CD4-positive, CD25-positive, alpha-beta regulatory T cell (primary cell): Measurements from ENCODE around the gene G2E3. TPM values are rescaled to one million over a fixed set of nuclear protein-coding genes. Genes with fewer than 3 reads are reported as not detected.

ENCODE experiments used
- ATAC-seq, 2 donors: fragments of 150-1000 bp; cut with Tn5 transposase; one replicate each; pipeline ENCODE4 v1.10.0; 2021; ENCODE audit warnings: low read depth in 2 of 2, moderate number of reproducible peaks in 2 of 2, moderate library complexity in 1 of 2
- DNase-seq, 3 donors: peaks; one replicate each; pipeline versions ENCODE4 v3.0.0 to v3.0.0-alpha.2; 2012 to 2022; ENCODE audit warnings: mixed read lengths in 1 of 3
- H3K27ac ChIP-seq: one replicate; pipeline ENCODE4 v1.7.0; 2013; ENCODE audit warnings: mild to moderate bottlenecking, low read length; ENCODE audit not compliant: insufficient read depth, poor library complexity, severe bottlenecking
- H3K27me3 ChIP-seq: one replicate; pipeline ENCODE4 v1.7.0; 2013; ENCODE audit warnings: low read length; ENCODE audit not compliant: control insufficient read depth, insufficient read depth
- H3K36me3 ChIP-seq: one replicate; pipeline ENCODE4 v1.7.0; 2013; ENCODE audit warnings: mild to moderate bottlenecking, low read length, moderate library complexity; ENCODE audit not compliant: control insufficient read depth, insufficient read depth
- H3K4me1 ChIP-seq: 2 replicates; pipeline ENCODE4 v1.7.0; 2013; ENCODE audit warnings: mild to moderate bottlenecking, low read length; ENCODE audit not compliant: insufficient read depth, control insufficient read depth, poor library complexity, severe bottlenecking
- H3K4me3 ChIP-seq: one replicate; pipeline ENCODE4 v1.7.0; 2013; ENCODE audit warnings: low read depth, mild to moderate bottlenecking, low read length, moderate library complexity
- H3K9me3 ChIP-seq, 2 experiments: 1 replicate in 1 of 2; 2 replicates in 1 of 2; pipeline ENCODE4 v1.7.0; 2013; ENCODE audit warnings: low read length in 2 of 2, mild to moderate bottlenecking in 1 of 2, moderate library complexity in 1 of 2; ENCODE audit not compliant: control insufficient read depth in 2 of 2
- H3K27ac Mint-ChIP-seq, 3 donors: one replicate each; pipeline ENCODE4 v1.8.0; 2020 to 2022; ENCODE audit warnings: mild to moderate bottlenecking in 3 of 3, mixed read lengths in 3 of 3, moderate library complexity in 2 of 3
- H3K27me3 Mint-ChIP-seq: one replicate; pipeline ENCODE4 v1.8.0; 2022; ENCODE audit warnings: mild to moderate bottlenecking, mixed read lengths
- H3K36me3 Mint-ChIP-seq: one replicate; pipeline ENCODE4 v1.8.0; 2020; ENCODE audit warnings: mixed read lengths
- H3K4me1 Mint-ChIP-seq, 4 donors: one replicate each; pipeline ENCODE4 v1.8.0; 2020 to 2022; ENCODE audit warnings: mixed read lengths in 4 of 4, mild to moderate bottlenecking in 1 of 4
- H3K4me3 Mint-ChIP-seq, 4 donors: one replicate each; pipeline ENCODE4 v1.8.0; 2020 to 2022; ENCODE audit warnings: mild to moderate bottlenecking in 4 of 4, mixed read lengths in 4 of 4, moderate library complexity in 3 of 4
- H3K9me3 Mint-ChIP-seq, 7 donors: one replicate each; pipeline ENCODE4 v1.8.0; 2020 to 2022; ENCODE audit warnings: mixed read lengths in 7 of 7, mild to moderate bottlenecking in 3 of 7, moderate library complexity in 2 of 7
- polyA plus RNA-seq, 4 donors: library from polyadenylated mRNA; unstranded; fragments of 300-500 nt; fragmentation: Illumina TruSeq; gene quantifications; one replicate each; pipeline ENCODE4 v1.2.3, GENCODE V29; 2021
- total RNA-seq: library from RNA; stranded (reverse); gene quantifications from one replicate; pipeline ENCODE4 v1.2.3, GENCODE V29; 2022

Gene G2E3
- total and polyA plus RNA-seq, 5 donors from 2014 or later: 13.5 to 23.9 (median 17.1) TPM

DNA sequence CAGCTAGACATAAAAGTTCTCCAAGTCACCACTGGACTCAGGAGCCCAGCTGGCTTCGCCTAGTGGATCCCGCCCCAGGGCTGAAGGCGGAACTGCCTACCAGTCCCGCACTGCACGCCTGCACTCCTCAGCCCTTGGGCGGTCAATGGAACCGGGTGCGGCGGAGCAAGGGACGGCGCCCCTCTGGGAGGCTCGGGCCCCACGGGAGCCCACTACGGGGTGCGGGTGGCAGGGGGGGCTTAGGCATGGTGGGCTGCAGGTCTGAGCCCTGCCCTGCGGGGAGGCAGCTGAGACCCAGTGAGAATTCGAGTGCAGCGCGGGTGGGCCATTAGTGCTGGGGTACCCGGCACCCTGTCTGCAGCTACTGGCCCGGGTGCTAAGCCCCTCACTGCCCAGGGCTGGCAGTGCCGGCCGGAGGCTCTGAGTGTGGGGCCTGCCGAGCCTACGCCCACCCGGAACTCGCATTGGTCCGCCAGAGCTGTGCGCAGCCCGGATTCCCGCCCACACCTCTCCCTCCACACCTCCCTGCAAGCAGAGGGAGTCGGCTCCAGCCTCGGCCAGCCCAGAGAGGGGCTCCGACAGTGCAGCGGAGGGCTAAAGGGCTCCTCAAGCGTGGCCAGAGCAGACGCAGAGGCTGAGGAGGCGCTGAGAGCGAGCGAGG, 11.4 kb upstream of the G2E3 start:
- H3K4me1 Mint-ChIP-seq: no peaks in the 10 kb centered on the region
- no peak overlapping the region for H3K27ac ChIP-seq
- no peaks in the 10 kb centered on the region for H3K4me1 ChIP-seq
- H3K4me3 ChIP-seq: no peak overlapping the region
- peaks cover 53% of the 10 kb centered on the region for H3K27me3 Mint-ChIP-seq
- H3K27me3 ChIP-seq: peaks cover 19% of the 10 kb centered on the region
- DNase-seq: no peak
- peaks cover 0 to 3% (median 0%) of the 10 kb centered on the region in 7 donors for H3K9me3 Mint-ChIP-seq
- H3K36me3 ChIP-seq: no peaks in the 10 kb centered on the region
- ATAC-seq: no peak
- no peaks in the 10 kb centered on the region for H3K36me3 Mint-ChIP-seq
- H3K9me3 ChIP-seq: no peaks in the 10 kb centered on the region
- H3K4me3 Mint-ChIP-seq: no peak overlapping the region
- no peak overlapping the region for H3K27ac Mint-ChIP-seq

DNA sequence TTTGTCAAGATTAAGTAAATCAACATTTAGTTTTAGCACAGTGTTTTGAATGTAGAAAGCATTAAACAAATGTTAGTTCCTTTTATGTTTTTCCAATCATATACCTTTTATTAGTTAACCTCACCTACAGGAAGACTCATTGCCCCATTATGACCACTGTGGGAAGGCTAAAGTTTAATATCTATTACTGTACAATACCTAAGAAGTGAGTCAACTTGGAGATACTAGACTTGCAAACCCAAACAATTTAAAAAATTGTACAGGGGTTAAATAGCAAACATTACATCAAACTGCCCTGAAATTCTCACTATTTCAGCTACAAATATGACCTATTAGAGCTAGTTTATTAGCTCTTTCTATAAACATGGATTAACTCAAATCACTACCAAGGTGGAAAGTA, 8.6 kb upstream of the G2E3 start:
- no peak for ATAC-seq
- Mint-ChIP-seq H3K27me3 (peaks cover 57% of the 10 kb centered on the region), H3K4me1 (no peaks in the 10 kb centered on the region), H3K27ac (no peak overlapping the region), H3K9me3 (peaks cover 0 to 3% (median 0%) of the 10 kb centered on the region in 7 donors), H3K4me3 (no peak overlapping the region), H3K36me3 (no peaks in the 10 kb centered on the region)
- H3K27ac ChIP-seq: no peak overlapping the region
- no peak for DNase-seq
- peaks cover 21% of the 10 kb centered on the region for H3K27me3 ChIP-seq
- H3K4me1 ChIP-seq: no peaks in the 10 kb centered on the region
- H3K4me3 ChIP-seq: no peak overlapping the region
- H3K36me3 ChIP-seq: no peaks in the 10 kb centered on the region
- no peaks in the 10 kb centered on the region for H3K9me3 ChIP-seq

DNA sequence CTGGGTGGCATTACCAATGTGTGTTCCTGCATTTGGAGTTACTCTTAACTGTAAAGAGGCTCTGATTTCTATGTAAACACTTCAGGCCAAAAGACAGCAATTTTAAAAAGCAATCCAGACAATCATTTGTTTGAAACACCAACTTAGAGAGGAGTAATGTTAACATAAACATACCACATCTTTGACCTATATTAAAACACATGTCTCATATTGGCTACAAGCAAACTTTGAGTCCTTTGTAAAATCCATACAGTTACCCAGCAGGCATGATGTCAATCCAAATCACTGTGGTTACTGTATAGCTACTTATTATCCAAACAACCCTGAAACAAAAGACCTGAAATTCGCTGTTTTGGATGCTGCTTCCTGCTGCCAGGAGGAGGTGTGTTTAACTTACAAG, 7.5 kb upstream of the G2E3 start:
- H3K4me3 ChIP-seq: no peak overlapping the region
- H3K27me3 ChIP-seq: peaks cover 21% of the 10 kb centered on the region
- H3K4me1 ChIP-seq: no peaks in the 10 kb centered on the region
- Mint-ChIP-seq H3K27me3 (peaks cover 63% of the 10 kb centered on the region), H3K36me3 (no peaks in the 10 kb centered on the region), H3K27ac (no peak overlapping the region), H3K4me3 (no peak overlapping the region), H3K4me1 (no peaks in the 10 kb centered on the region), H3K9me3 (peaks cover 0 to 3% (median 0%) of the 10 kb centered on the region in 7 donors)
- H3K27ac ChIP-seq: no peak overlapping the region
- H3K9me3 ChIP-seq: no peaks in the 10 kb centered on the region
- DNase-seq (no peak), ATAC-seq (no peak)
- H3K36me3 ChIP-seq: no peaks in the 10 kb centered on the region

DNA sequence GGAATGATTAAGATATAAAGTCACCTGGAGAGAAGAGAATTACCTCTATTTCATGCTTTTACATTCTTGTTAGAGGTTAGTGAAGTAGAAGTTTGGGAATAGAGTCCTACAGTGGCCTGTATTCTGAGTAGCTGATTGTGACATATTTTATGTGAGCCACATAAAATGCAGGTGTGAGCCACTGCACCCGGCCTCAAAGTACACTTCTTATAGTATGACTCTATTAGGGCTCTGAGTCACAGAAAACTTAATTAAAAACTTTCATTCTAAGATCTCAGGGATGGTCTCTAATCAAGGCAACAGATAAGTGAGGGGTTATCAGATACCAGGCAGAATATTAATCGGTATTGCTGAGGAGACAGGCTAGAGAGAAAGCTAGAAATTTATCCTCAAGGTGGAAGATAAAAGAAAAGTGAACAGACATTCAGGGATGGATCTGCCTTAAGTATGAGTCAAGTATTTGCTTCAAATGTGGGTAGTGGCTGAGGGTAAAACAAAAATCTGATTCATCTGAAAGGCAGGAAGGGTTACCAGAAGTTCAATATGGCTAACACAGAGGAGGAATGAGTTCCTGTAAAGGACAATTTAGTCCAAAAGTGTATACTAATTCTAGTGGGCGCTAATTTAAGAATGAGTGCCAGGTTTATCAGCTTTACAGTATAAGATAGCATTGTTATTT, 5.5 kb upstream of the G2E3 start:
- Mint-ChIP-seq H3K36me3 (no peaks in the 10 kb centered on the region), H3K4me3 (no peak overlapping the region), H3K4me1 (peaks cover 0 to 4% (median 0%) of the 10 kb centered on the region in 4 donors), H3K27me3 (peaks cover 63% of the 10 kb centered on the region), H3K9me3 (no peaks in the 10 kb centered on the region), H3K27ac (no peak overlapping the region)
- no peaks in the 10 kb centered on the region for H3K36me3 ChIP-seq
- DNase-seq (no peak), ATAC-seq (no peak)
- peaks cover 21% of the 10 kb centered on the region for H3K27me3 ChIP-seq
- H3K27ac ChIP-seq: no peak overlapping the region
- peaks cover 3% of the 10 kb centered on the region for H3K4me1 ChIP-seq
- no peaks in the 10 kb centered on the region for H3K9me3 ChIP-seq
- no peak overlapping the region for H3K4me3 ChIP-seq

DNA sequence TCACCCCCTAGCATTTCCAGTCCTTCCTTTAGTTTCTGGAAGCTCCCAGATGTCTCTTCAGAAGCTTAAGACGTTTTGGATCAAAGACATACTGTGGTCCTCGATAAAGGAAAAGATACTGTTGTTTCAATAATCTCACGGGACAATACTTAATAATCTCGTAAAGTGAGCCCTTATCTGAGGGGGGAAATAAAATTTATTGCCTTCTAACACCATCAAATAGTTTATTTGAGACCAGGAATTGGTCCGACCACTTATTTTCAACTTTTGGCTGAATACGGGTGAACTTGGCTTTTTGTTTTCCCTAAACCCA, 640 bp upstream of the G2E3 start:
- no peak for DNase-seq
- no peaks in the 10 kb centered on the region for H3K9me3 ChIP-seq
- H3K4me3 Mint-ChIP-seq: peak overlapping the region; percentile 98 to 100 (median 99)

DNA sequence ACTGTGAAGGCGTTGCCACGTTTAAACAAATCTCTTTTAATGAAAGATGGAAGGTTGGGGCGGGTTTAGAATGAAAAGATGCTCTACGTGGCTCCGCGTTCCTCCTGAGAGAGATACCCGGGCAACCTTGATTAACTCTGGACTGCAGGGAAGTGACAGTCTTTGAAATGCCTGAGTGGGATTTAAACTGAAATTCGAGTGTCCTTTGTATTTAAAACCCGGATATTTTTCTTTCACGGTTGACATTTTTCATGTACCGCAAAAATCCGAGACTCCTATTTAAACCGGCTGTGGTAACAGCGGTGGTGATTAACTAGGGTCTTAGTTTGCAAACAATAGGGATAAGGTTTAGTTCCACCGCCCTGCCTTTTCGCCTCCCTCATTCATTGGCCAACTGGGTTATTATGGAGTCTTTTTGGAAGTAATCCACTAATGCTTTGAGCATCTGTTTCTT, 707 bp downstream of the G2E3 start:
- Histone ChIP-seq H3K4me3 (peak overlapping the region; percentile 94), H3K27me3 (no peaks in the 10 kb centered on the region), H3K27ac (peak overlapping the region; percentile 86), H3K36me3 (peaks cover 3% of the 10 kb centered on the region), H3K4me1 (peaks cover 25% of the 10 kb centered on the region), H3K9me3 (no peaks in the 10 kb centered on the region)
- peaks cover 12% of the 10 kb centered on the region for H3K27me3 Mint-ChIP-seq
- H3K4me1 Mint-ChIP-seq: peaks cover 26 to 44% (median 30%) of the 10 kb centered on the region in 4 donors
- ATAC-seq: peak in 1 of 2 donors; percentile 15
- H3K36me3 Mint-ChIP-seq: peaks cover 17% of the 10 kb centered on the region
- H3K9me3 Mint-ChIP-seq: no peaks in the 10 kb centered on the region
- peak overlapping the region; percentile 98 to 100 (median 99) for H3K4me3 Mint-ChIP-seq
- H3K27ac Mint-ChIP-seq: peak overlapping the region; percentile 98 to 99 (median 99)
- DNase-seq: peak in 1 of 3 donors; percentile 44

More for the DNA sequence above, 640 bp upstream of the G2E3 start:
- peaks cover 25% of the 10 kb centered on the region for H3K4me1 ChIP-seq
- no peak overlapping the region for H3K27ac ChIP-seq
- peak overlapping the region; percentile 94 for H3K4me3 ChIP-seq
- ATAC-seq: no peak
- H3K4me1 Mint-ChIP-seq: peaks cover 21 to 36% (median 27%) of the 10 kb centered on the region in 4 donors
- H3K36me3 ChIP-seq: no peaks in the 10 kb centered on the region
- peaks cover 14% of the 10 kb centered on the region for H3K36me3 Mint-ChIP-seq
- H3K27me3 ChIP-seq: no peaks in the 10 kb centered on the region
- no peaks in the 10 kb centered on the region for H3K9me3 Mint-ChIP-seq
- peak overlapping the region in 2 of 3 donors; percentile 99 for H3K27ac Mint-ChIP-seq
- peaks cover 22% of the 10 kb centered on the region for H3K27me3 Mint-ChIP-seq

DNA sequence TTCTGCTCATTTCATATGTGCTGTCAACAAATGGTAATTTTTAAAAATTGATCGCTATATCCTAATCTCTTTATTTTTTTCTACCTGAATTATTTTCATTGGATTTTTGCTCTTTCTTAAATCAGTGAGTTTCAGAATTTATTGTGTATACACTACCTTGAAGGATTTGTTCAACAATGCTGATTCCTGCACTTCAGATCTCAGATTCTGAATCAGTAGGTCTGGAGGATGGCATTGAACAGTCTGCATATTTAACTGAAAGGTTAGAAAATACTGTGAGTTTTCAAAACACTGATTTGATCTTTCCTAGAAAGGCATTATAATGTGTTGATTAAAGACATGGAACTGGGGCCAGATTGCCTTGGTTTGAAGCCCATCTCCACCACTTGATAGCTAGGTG, 1.6 kb downstream of the G2E3 start:
- H3K4me1 Mint-ChIP-seq: peaks cover 32 to 52% (median 36%) of the 10 kb centered on the region in 4 donors

More for the DNA sequence above, 1.6 kb downstream of the G2E3 start:
- peaks cover 25% of the 10 kb centered on the region for H3K4me1 ChIP-seq
- H3K9me3 ChIP-seq: no peaks in the 10 kb centered on the region
- DNase-seq: no peak
- H3K27me3 ChIP-seq: no peaks in the 10 kb centered on the region
- no peak for ATAC-seq
- H3K4me3 ChIP-seq: peak overlapping the region; percentile 94
- H3K4me3 Mint-ChIP-seq: peak overlapping the region; percentile 81 to 85 (median 83)
- peaks cover 12% of the 10 kb centered on the region for H3K27me3 Mint-ChIP-seq
- no peaks in the 10 kb centered on the region for H3K9me3 Mint-ChIP-seq
- peaks cover 19% of the 10 kb centered on the region for H3K36me3 Mint-ChIP-seq
- no peak overlapping the region for H3K27ac ChIP-seq
- H3K36me3 ChIP-seq: peaks cover 3% of the 10 kb centered on the region
- H3K27ac Mint-ChIP-seq: peak overlapping the region; percentile 12 to 52 (median 21)
